SK-N-SH (cell line): Measurements from ENCODE around the gene PRELP. TPM values are rescaled to one million over a fixed set of nuclear protein-coding genes. Genes with fewer than 3 reads are reported as not detected.

Experiments
- CTCF ChIA-PET: fragments of 300-600, 350-600 bp; formaldehyde crosslinking; extraction: SDS; loops from one replicate; lab custom pipeline; 2021; lab: Yijun Ruan, JAX
- POLR2A ChIA-PET: fragments of 350-600 bp; sonication (Branson Sonifier 250); formaldehyde crosslinking; extraction: SDS; loops from one replicate; lab custom pipeline; 2020; ENCODE audit warnings: antibody characterized with exemption, inconsistent platforms; lab: Yijun Ruan, JAX
- DNase-seq: peaks from one replicate; pipeline ENCODE4 v3.0.0; 2012
- H2AFZ ChIP-seq: fragments of 200-600 bp; sonication (generic); 2 replicates; pipeline ENCODE4 v1.8.1; 2016; ENCODE audit warnings: antibody characterized with exemption, mild to moderate bottlenecking, low read depth
- H3F3A ChIP-seq: fragments of 200-600 bp; sonication (generic); replicated peaks from 2 replicates; pipeline ENCODE3; 2016; ENCODE audit warnings: antibody characterized with exemption, mild to moderate bottlenecking; ENCODE audit not compliant: insufficient read depth
- H3K27ac ChIP-seq, 2 experiments: fragments of 200-500 bp in 1 of 2; fragments of 200-600 bp in 1 of 2; sonication (Bioruptor generic) in 1 of 2; sonication (generic), shearing (Covaris generic) in 1 of 2; 2 replicates each; pipeline versions ENCODE4 v1.5.1 to v1.6.1; 2014 to 2016; ENCODE audit warnings: low read depth in 2 of 2, inconsistent platforms in 1 of 2, low read length in 1 of 2, mild to moderate bottlenecking in 1 of 2, mixed read lengths in 1 of 2
- H3K27me3 ChIP-seq: fragments of 200-600 bp; sonication (generic), shearing (Covaris generic); 2 replicates; pipeline ENCODE4 v1.6.1; 2016; ENCODE audit warnings: mixed run types; ENCODE audit not compliant: insufficient read depth
- H3K36me3 ChIP-seq, 2 experiments: fragments of 200-500 bp in 1 of 2; fragments of 200-600 bp in 1 of 2; sonication (Bioruptor generic) in 1 of 2; sonication (generic) in 1 of 2; replicated peaks in 1 of 2; 2 replicates each; pipeline versions ENCODE3 to v1.5.1; 2014 to 2016; ENCODE audit warnings: low read length in 1 of 2, mild to moderate bottlenecking in 1 of 2; ENCODE audit not compliant: insufficient read depth in 2 of 2, control insufficient read depth in 1 of 2
- H3K4me1 ChIP-seq, 2 experiments: fragments of 200-500 bp in 1 of 2; fragments of 200-600 bp in 1 of 2; sonication (Bioruptor generic) in 1 of 2; sonication (generic), shearing (Covaris generic) in 1 of 2; 2 replicates each; pipeline versions ENCODE4 v1.5.1 to v1.6.1; 2014 to 2016; ENCODE audit warnings: low read depth in 1 of 2, low read length in 1 of 2, mixed run types in 1 of 2; ENCODE audit not compliant: insufficient read depth in 2 of 2, control insufficient read depth in 1 of 2
- H3K4me2 ChIP-seq: fragments of 200-600 bp; sonication (generic), shearing (Covaris generic); 2 replicates; pipeline ENCODE4 v1.6.1; 2017; ENCODE audit warnings: mixed run types
- H3K4me3 ChIP-seq, 2 experiments: fragments of 200-500 bp in 1 of 2; fragments of 200-600 bp in 1 of 2; sonication (Bioruptor generic) in 1 of 2; sonication (generic), shearing (Covaris generic) in 1 of 2; 2 replicates each; pipeline versions ENCODE4 v1.5.1 to v1.8.1; 2014 to 2016; ENCODE audit warnings: low read depth in 2 of 2, inconsistent platforms in 1 of 2, low read length in 1 of 2, mild to moderate bottlenecking in 1 of 2, mixed read lengths in 1 of 2, moderate library complexity in 1 of 2
- H3K79me2 ChIP-seq: fragments of 200-600 bp; sonication (generic); 2 replicates; pipeline ENCODE4 v1.8.1; 2017; ENCODE audit warnings: mild to moderate bottlenecking; ENCODE audit not compliant: insufficient read depth
- H3K9ac ChIP-seq: fragments of 200-600 bp; sonication (generic); 2 replicates; pipeline ENCODE4 v1.6.1; 2017; ENCODE audit warnings: mixed run types
- H3K9me2 ChIP-seq: fragments of 200-600 bp; sonication (generic); 2 replicates; pipeline ENCODE4 v1.6.1; 2017; ENCODE audit warnings: mixed run types
- H3K9me3 ChIP-seq: fragments of 200-600 bp; sonication (generic); 2 replicates; pipeline ENCODE4 v1.6.1; 2017; ENCODE audit warnings: mixed run types, mild to moderate bottlenecking, moderate library complexity
- H4K20me1 ChIP-seq: fragments of 200-600 bp; sonication (generic); 2 replicates; pipeline ENCODE4 v1.6.1; 2017; ENCODE audit warnings: mild to moderate bottlenecking, mixed run types; ENCODE audit not compliant: insufficient read depth
- CHD2 ChIP-seq: fragments of 150-350 bp; IDR thresholded peaks from 2 replicates; pipeline ENCODE4 v1.6.1; 2018; ENCODE audit warnings: low read length; ENCODE audit not compliant: partially characterized antibody
- ELF1 ChIP-seq: IDR thresholded peaks from 2 replicates; pipeline ENCODE4 v1.4.0; 2012
- EP300 ChIP-seq, 2 experiments: IDR thresholded peaks; 2 replicates each; pipeline versions ENCODE4 v1.4.0 to v1.6.1; 2012; ENCODE audit warnings: borderline replicate concordance in 1 of 2, low read depth in 1 of 2, low read length in 1 of 2
- EZH2phosphoT487 ChIP-seq: fragments of 200-600 bp; sonication (generic); IDR thresholded peaks from 2 replicates; pipeline ENCODE4 v1.6.1; 2017; ENCODE audit warnings: low read depth, mixed run types, mild to moderate bottlenecking, antibody characterized with exemption, moderate library complexity, borderline replicate concordance
- FOSL2 ChIP-seq: IDR thresholded peaks from 2 replicates; pipeline ENCODE4 v1.4.0; 2012; ENCODE audit warnings: low read depth, mild to moderate bottlenecking, moderate library complexity, borderline replicate concordance
- FOXJ3 ChIP-seq: sonication (generic); formaldehyde crosslinking; IDR thresholded peaks from 2 replicates; pipeline ENCODE4 v1.5.1; 2020; ENCODE audit warnings: mild to moderate bottlenecking, missing genetic modification reagents
- JUND ChIP-seq: IDR thresholded peaks from 2 replicates; pipeline ENCODE4 v1.4.0; 2012
- NFIC ChIP-seq: IDR thresholded peaks from 2 replicates; pipeline ENCODE4 v1.4.0; 2012; ENCODE audit warnings: borderline replicate concordance
- NRF1 ChIP-seq: IDR thresholded peaks from 2 replicates; pipeline ENCODE4 v1.6.1; 2012; ENCODE audit warnings: low read depth, mild to moderate bottlenecking, low read length
- RAD21 ChIP-seq: IDR thresholded peaks from 2 replicates; pipeline ENCODE4 v1.6.1; 2012; ENCODE audit warnings: mild to moderate bottlenecking, low read length
- RCOR1 ChIP-seq: fragments of 150-350 bp; IDR thresholded peaks from 2 replicates; pipeline ENCODE4 v1.6.1; 2017; ENCODE audit warnings: antibody characterized with exemption, low read length
- RFX5 ChIP-seq: IDR thresholded peaks from 2 replicates; pipeline ENCODE4 v1.6.1; 2012; ENCODE audit warnings: mild to moderate bottlenecking, improper control_type of control experiment, low read length
- RXRA ChIP-seq: IDR thresholded peaks from 2 replicates; pipeline ENCODE4 v1.4.0; 2012; ENCODE audit warnings: low read depth, mild to moderate bottlenecking, borderline replicate concordance
- SIN3A ChIP-seq: IDR thresholded peaks from 2 replicates; pipeline ENCODE4 v1.6.1; 2012; ENCODE audit warnings: low read depth, mild to moderate bottlenecking, low read length, moderate library complexity, borderline replicate concordance
- TCF12 ChIP-seq: IDR thresholded peaks from 2 replicates; pipeline ENCODE4 v1.4.0; 2012
- TEAD4 ChIP-seq: IDR thresholded peaks from 2 replicates; pipeline ENCODE4 v1.4.0; 2012; ENCODE audit warnings: mild to moderate bottlenecking, borderline replicate concordance; ENCODE audit not compliant: insufficient read depth
- WGBS: methylation state at CpG from one replicate; pipeline ENCODE4 v1.1.6; 2017; ENCODE audit warnings: low lambda C conversion rate; 5-methylcytosine and 5-hydroxymethylcytosine counted together
- polyA plus RNA-seq, 3 experiments: library from polyadenylated mRNA; depleted of rRNA; stranded (reverse); fragments of >200 nt; gene quantifications; 2 replicates each; pipeline ENCODE4 v1.2.3, GENCODE V29; 2012
- TF ChIP-seq, protein P1 (sequence below): IDR thresholded peaks from 2 replicates; pipeline ENCODE4 v1.4.0; 2012; ENCODE audit warnings: low read depth, borderline replicate concordance
- TF ChIP-seq, protein P2 (sequence below): fragments of 150-350 bp; IDR thresholded peaks from 2 replicates; pipeline ENCODE4 v1.6.1; 2016; ENCODE audit warnings: mild to moderate bottlenecking, low read depth, low read length
- TF ChIP-seq, protein P3 (sequence below): fragments of 150-350 bp; IDR thresholded peaks from 2 replicates; pipeline ENCODE4 v1.6.1; 2017; ENCODE audit warnings: antibody characterized with exemption, low read length, low read depth, borderline replicate concordance

PRELP gene
- polyA plus RNA-seq, 1 of the 3 experiments (the other 2 are of a cell fraction): 0.48 TPM

DNA sequence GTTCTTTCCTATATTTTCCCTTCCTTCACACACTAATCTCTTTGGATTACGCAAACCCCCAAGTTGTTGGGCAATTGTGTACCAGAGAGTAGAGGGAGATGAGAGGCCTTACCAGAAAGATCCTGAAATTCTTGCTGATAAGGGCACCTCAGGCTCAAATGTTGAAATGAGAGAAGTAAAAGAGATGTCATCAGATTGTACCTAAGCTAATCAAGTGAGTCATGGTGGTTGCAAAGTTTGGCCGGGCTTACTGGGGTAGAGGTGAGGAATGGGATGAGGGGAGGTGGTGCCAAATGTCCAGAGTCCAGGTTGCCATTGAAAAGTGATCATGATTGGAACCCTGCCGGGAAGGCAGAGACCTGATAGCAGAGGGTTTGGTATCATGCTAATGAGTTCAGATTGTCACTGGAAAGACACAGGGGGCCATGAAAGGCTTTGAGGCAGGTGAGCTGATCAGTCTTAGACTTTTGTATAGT, 61.4 kb downstream of the PRELP start:
- Histone ChIP-seq H3K4me3 (no peak overlapping the region), H3K79me2 (no peaks in the 10 kb centered on the region), H3K27me3 (no peaks in the 10 kb centered on the region), H3K9ac (peak overlapping the region; percentile 2; the same call in 1 of the 2 replicates), H3F3A (peaks cover 42% of the 10 kb centered on the region), H3K4me2 (peak overlapping the region; percentile 50), H3K9me2 (no peaks in the 10 kb centered on the region), H4K20me1 (no peaks in the 10 kb centered on the region), H2AFZ (no peak overlapping the region), H3K36me3 (no peaks in the 10 kb centered on the region), H3K9me3 (no peaks in the 10 kb centered on the region), H3K4me1 (peaks cover 4 to 38% of the 10 kb centered on the region in 2 experiments), H3K27ac (peak overlapping the region; percentile 60 to 95; a peak in 3 of 4 replicates)
- DNase-seq: no peak
- CTCF ChIA-PET: interaction anchor here (0.8 to 1.2 kb wide), 3 partner anchors 9 to 165 kb away, joined by 3 to 4 read pairs (median 3); no protein-coding TSS in a partner anchor
- POLR2A ChIA-PET: no interaction called here
- 64% methylated on average over 3 of the region's 3 CpGs for WGBS
- TF ChIP-seq CHD2 (no peak), RCOR1 (no peak), FOXJ3 (CRISPR knock-in tag) (no peak), EZH2phosphoT487 (no peak), EP300 (IDR thresholded peaks at IDR 0.05; ENCODE audit: borderline replicate concordance in 1 of 2, low read depth in 1 of 2, low read length in 1 of 2) (0 out of 4 replicates have a peak, but pooled peaks of 1 of the 2 experiments have one; percentile 40), SIN3A (no peak), FOSL2 (peak; percentile 28; the same call in 1 of the 2 replicates), NRF1 (no peak), ELF1 (no peak), RFX5 (no peak), RAD21 (no peak), TEAD4 (no peak), NFIC (peak; percentile 68), TCF12 (no peak), RXRA (no peak), JUND (no peak)
- TF ChIP-seq, protein P1, sequence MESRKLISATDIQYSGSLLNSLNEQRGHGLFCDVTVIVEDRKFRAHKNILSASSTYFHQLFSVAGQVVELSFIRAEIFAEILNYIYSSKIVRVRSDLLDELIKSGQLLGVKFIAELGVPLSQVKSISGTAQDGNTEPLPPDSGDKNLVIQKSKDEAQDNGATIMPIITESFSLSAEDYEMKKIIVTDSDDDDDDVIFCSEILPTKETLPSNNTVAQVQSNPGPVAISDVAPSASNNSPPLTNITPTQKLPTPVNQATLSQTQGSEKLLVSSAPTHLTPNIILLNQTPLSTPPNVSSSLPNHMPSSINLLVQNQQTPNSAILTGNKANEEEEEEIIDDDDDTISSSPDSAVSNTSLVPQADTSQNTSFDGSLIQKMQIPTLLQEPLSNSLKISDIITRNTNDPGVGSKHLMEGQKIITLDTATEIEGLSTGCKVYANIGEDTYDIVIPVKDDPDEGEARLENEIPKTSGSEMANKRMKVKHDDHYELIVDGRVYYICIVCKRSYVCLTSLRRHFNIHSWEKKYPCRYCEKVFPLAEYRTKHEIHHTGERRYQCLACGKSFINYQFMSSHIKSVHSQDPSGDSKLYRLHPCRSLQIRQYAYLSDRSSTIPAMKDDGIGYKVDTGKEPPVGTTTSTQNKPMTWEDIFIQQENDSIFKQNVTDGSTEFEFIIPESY: 0 out of 2 replicates have a peak, but pooled peaks have one; percentile 28
- TF ChIP-seq, protein P2, sequence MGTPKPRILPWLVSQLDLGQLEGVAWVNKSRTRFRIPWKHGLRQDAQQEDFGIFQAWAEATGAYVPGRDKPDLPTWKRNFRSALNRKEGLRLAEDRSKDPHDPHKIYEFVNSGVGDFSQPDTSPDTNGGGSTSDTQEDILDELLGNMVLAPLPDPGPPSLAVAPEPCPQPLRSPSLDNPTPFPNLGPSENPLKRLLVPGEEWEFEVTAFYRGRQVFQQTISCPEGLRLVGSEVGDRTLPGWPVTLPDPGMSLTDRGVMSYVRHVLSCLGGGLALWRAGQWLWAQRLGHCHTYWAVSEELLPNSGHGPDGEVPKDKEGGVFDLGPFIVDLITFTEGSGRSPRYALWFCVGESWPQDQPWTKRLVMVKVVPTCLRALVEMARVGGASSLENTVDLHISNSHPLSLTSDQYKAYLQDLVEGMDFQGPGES: no peak
- TF ChIP-seq, protein P3, sequence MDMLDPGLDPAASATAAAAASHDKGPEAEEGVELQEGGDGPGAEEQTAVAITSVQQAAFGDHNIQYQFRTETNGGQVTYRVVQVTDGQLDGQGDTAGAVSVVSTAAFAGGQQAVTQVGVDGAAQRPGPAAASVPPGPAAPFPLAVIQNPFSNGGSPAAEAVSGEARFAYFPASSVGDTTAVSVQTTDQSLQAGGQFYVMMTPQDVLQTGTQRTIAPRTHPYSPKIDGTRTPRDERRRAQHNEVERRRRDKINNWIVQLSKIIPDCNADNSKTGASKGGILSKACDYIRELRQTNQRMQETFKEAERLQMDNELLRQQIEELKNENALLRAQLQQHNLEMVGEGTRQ: no peak
